A673 (cell line): ENCODE data around the gene LEMD1.

Source experiments
- CTCF ChIP-seq: fragments of 300-800, 200-600 bp; sonication (generic); conservative IDR thresholded peaks from 2 replicates; pipeline ENCODE4 v1.5.1; 2017; ENCODE audit warnings: low read depth, mild to moderate bottlenecking, antibody characterized with exemption, low read length, moderate library complexity, mixed read lengths
- EZH2 ChIP-seq: fragments of 200-600 bp; sonication (generic); IDR thresholded peaks from 2 replicates; pipeline ENCODE4 v1.6.1; 2017; ENCODE audit warnings: borderline replicate concordance, low read depth, mild to moderate bottlenecking, mixed read lengths, antibody characterized with exemption, low read length; ENCODE audit not compliant: poor library complexity, severe bottlenecking

GRCh38 chr1:205379056-205379455, 42.8 kb downstream of the LEMD1 start:
- TF ChIP-seq CTCF (no peak), EZH2 (no peak)
